Measurements from ENCODE around the gene OR7G1. TPM values are rescaled to one million over a fixed set of nuclear protein-coding genes. Genes with fewer than 3 reads are reported as not detected.

The OR7G1 gene
- total and polyA plus RNA-seq, 2 of the 8 experiments (the other 6 are each of a cell fraction or from before 2014, with no cell fraction given): not detected

DNA sequence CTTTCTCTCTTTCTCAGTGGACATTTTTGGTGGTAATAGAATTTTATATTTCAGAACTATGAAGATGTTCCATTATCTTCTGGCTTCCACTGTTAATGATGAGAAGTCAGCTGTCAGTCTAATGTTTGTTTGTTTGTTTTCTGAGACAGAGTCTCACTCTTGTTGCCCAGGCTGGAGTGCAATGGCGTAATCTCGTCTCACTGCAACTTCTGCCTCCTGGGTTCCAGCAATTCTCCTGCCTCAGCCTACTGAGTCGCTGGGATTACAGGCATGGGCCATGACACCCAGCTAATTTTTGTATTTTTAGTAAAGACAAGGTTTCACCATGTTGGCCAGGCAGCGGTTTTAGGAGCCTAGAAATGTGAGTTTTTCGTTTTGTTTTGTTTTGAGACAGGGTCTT lies 29.4 kb upstream of the OR7G1 start:
- Histone ChIP-seq H3K18ac (ENCODE audit: extremely low read depth, low read length) (no peak overlapping the region), H3K4me1 (replicated peaks in 1 of 4; ENCODE audit: control insufficient read depth in 3 of 4, insufficient read depth in 4 of 4, low read length in 3 of 4) (no peaks in the 10 kb centered on the region), H3K79me1 (ENCODE audit: low read depth, low read length) (peaks cover 8% of the 10 kb centered on the region; the same call in 1 of the 2 replicates), H4K91ac (replicated peaks; ENCODE audit: insufficient read length, low read length) (no peak overlapping the region), H3K4me3 (ENCODE audit: extremely low read depth in 1 of 4, insufficient read depth in 2 of 4, low read depth in 3 of 4, low read length in 4 of 4) (no peak overlapping the region), H3K23me2 (ENCODE audit: low read depth, low read length) (no peaks in the 10 kb centered on the region), H4K5ac (ENCODE audit: insufficient read length, low read depth, low read length) (no peak overlapping the region), H3K36me3 (ENCODE audit: control insufficient read depth in 2 of 4, insufficient read depth in 4 of 4, low read length in 3 of 4) (peaks cover 2 to 21% (median 8%) of the 10 kb centered on the region in 4 experiments; a peak in 4 of 8 replicates), H2BK20ac (ENCODE audit: low read length) (no peak overlapping the region), H3K9me3 (ENCODE audit: insufficient read depth in 2 of 2, low read depth in 1 of 2, low read length in 1 of 2) (peaks cover 13 to 17% of the 10 kb centered on the region in 2 experiments), H2BK12ac (ENCODE audit: low read depth, low read length) (no peak overlapping the region), H2AK5ac (ENCODE audit: low read depth, low read length) (no peak overlapping the region), H4K8ac (ENCODE audit: extremely low read depth, insufficient read depth, low read length) (no peak overlapping the region), H3K4ac (replicated peaks; ENCODE audit: insufficient read length, low read depth, low read length) (no peak overlapping the region), H3K9ac (replicated peaks in 1 of 4; ENCODE audit: extremely low read depth in 1 of 4, low read depth in 3 of 4, low read length in 3 of 4) (no peak overlapping the region), H2BK120ac (replicated peaks; ENCODE audit: low read depth, low read length) (no peak overlapping the region), H3K23ac (ENCODE audit: insufficient read length) (no peak overlapping the region), H4K20me1 (replicated peaks in 1 of 2; ENCODE audit: control insufficient read depth in 1 of 2, insufficient read depth in 2 of 2, low read length in 2 of 2) (peaks cover 0 to 8% of the 10 kb centered on the region in 2 experiments), H3K79me2 (ENCODE audit: control insufficient read depth in 1 of 2, insufficient read depth in 2 of 2, low read length in 2 of 2) (peaks cover 65 to 97% of the 10 kb centered on the region in 2 experiments), H3K27ac (ENCODE audit: low read depth, low read length) (no peak overlapping the region), H3K4me2 (ENCODE audit: insufficient read depth in 1 of 2, low read depth in 2 of 2, low read length in 2 of 2) (no peak overlapping the region), H2AFZ (ENCODE audit: low read length) (no peak overlapping the region), H3K14ac (ENCODE audit: insufficient read length) (no peak overlapping the region), H3K27me3 (replicated peaks in 1 of 4; ENCODE audit: control insufficient read depth in 3 of 4, extremely low read depth in 1 of 4, insufficient read depth in 3 of 4, low read length in 3 of 4) (no peaks in the 10 kb centered on the region), H3K56ac (replicated peaks; ENCODE audit: insufficient read length, low read depth, low read length) (no peak overlapping the region), H2BK5ac (ENCODE audit: low read depth, low read length) (no peak overlapping the region), H2BK15ac (ENCODE audit: low read length) (no peak overlapping the region)
- CTCF ChIA-PET (ENCODE audit: partially characterized antibody): interaction anchor here (0.5 kb wide), 1 partner anchor 723 kb away, joined by 5 read pairs; no protein-coding TSS in a partner anchor
- no peak for DNase-seq (ENCODE audit: low read depth in 1 of 2, low spot score in 2 of 2)
- WGBS, 2 experiments (ENCODE audit: extremely low coverage in 1 of 2, insufficient coverage in 1 of 2, insufficient read length in 1 of 2, insufficient replicate concordance in 2 of 2, low coverage in 1 of 2, low lambda C conversion rate in 2 of 2, missing lambda C conversion rate in 1 of 2): 94% methylated on average over 5 of the region's 5 CpGs; no CpG with 5 or more reads in 1 of the 2 experiments
- POLR2A ChIA-PET (ENCODE audit: partially characterized antibody): no interaction called here
- no peak for FAIRE-seq
- TF ChIP-seq ASH2L (IDR thresholded peaks at IDR 0.05; ENCODE audit: low read length) (no peak), RBBP5 (IDR thresholded peaks at IDR 0.05; ENCODE audit: borderline replicate concordance, low read depth, low read length) (no peak), NANOG (IDR thresholded peaks at IDR 0.05; ENCODE audit: insufficient read depth, low read depth, low read length, poor library complexity, severe bottlenecking) (no peak), KDM5A (IDR thresholded peaks at IDR 0.05; ENCODE audit: low read length) (no peak), POLR2AphosphoS5 (IDR thresholded peaks at IDR 0.05; ENCODE audit: low read depth, low read length) (no peak), HDAC2 (IDR thresholded peaks at IDR 0.05; ENCODE audit: borderline replicate concordance in 1 of 2, low read depth in 2 of 2, low read length in 2 of 2) (no peak), TEAD4 (IDR thresholded peaks at IDR 0.05; ENCODE audit: low read depth, low read length) (no peak), SIN3A (conservative IDR thresholded peaks at IDR 0.05 in 1 of 2, IDR thresholded peaks at IDR 0.05 in 1 of 2; ENCODE audit: low read depth in 1 of 2, low read length in 2 of 2) (no peak), TCF12 (IDR thresholded peaks at IDR 0.05; ENCODE audit: low read depth, low read length) (no peak), RAD21 (IDR thresholded peaks at IDR 0.05 in 1 of 2, conservative IDR thresholded peaks at IDR 0.05 in 1 of 2; ENCODE audit: low read depth in 2 of 2, low read length in 2 of 2) (no peak), POU5F1 (IDR thresholded peaks at IDR 0.05; ENCODE audit: low read depth, low read length) (no peak), CBX8 (IDR thresholded peaks at IDR 0.05; ENCODE audit: borderline replicate concordance, low read depth, low read length) (no peak), CHD1 (IDR thresholded peaks at IDR 0.05; ENCODE audit: low read depth, low read length) (no peak), GABPA (IDR thresholded peaks at IDR 0.05; ENCODE audit: borderline replicate concordance, insufficient read depth, low read length) (no peak)

Data from H1 (cell line).